ENCODE data around the gene TEX101. TPM values are rescaled to one million over a fixed set of nuclear protein-coding genes. Genes with fewer than 3 reads are reported as not detected.

TEX101 gene
- total RNA-seq, 3 donors from 2014 or later (not counting 1 experiment from before 2014, with no cell fraction given), result 1.4 TPM; not detected in 2

DNA sequence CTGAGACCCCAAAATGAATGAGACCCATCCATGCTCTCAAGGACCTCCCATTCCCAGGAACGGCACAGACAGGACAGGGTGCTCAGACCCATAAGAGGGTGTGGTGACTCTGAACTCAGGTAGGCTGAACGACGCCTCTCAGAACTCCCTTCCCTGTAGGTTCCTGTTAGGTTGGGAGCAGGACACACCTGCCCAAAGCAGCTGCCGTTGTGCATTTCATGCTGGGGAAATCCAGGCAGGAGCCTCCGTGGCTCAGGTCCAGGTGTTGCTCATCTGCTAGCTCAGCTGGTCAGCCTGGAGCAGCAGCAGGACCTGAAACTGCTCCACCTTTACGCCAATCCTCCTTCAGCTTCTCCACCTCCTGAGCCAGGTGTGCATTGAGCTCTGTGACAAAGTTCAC, 19.1 kb upstream of the TEX101 start:
- Mint-ChIP-seq H3K36me3 (no peaks in the 10 kb centered on the region), H3K4me1 (no peaks in the 10 kb centered on the region), H3K4me3 (no peak overlapping the region), H3K27ac (no peak overlapping the region), H3K27me3 (ENCODE audit: low read depth in 2 of 2) (peaks cover 15 to 17% of the 10 kb centered on the region in 2 donors), H3K9me3 (no peaks in the 10 kb centered on the region)
- Histone ChIP-seq H3K4me1 (ENCODE audit: control insufficient read depth, insufficient read depth, low read length) (no peaks in the 10 kb centered on the region), H3K36me3 (ENCODE audit: control insufficient read depth, insufficient read depth, low read length) (no peaks in the 10 kb centered on the region), H3K9me3 (ENCODE audit: control insufficient read depth, insufficient read depth, low read length) (no peaks in the 10 kb centered on the region), H3K27ac (ENCODE audit: low read length) (no peak overlapping the region), H3K4me3 (ENCODE audit: low read length) (no peak overlapping the region), H3K27me3 (ENCODE audit: control insufficient read depth, insufficient read depth, low read length) (no peaks in the 10 kb centered on the region)
- DNase-seq, result no peak
- no peak for TF ChIP-seq CTCF (IDR thresholded peaks at IDR 0.05)
- intact Hi-C loops (cut with micrococcal nuclease), result no loop called here
- no peak for ATAC-seq
- WGBS (ENCODE audit: insufficient coverage), result 85% methylated on average over 6 of the region's 6 CpGs

DNA sequence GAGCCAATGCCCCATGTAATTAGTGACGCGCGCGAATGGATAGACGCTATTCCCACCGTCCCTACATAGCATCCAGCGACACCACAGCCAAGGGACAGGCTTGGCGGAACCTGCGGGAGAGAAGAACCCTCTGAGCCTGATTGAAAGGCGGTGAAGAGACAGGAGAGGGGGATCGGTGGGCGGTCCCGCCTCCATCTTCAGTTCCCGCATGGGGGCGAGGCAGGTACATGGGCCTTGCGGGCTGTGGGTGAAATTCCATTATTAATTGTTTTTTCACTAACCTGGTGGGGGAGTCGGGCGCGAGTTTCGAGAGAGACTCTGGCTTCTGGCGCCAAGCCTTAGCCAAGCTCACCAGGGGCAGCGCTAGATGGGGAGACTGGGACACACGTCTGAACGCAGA, 8.4 kb upstream of the TEX101 start:
- H3K4me1 ChIP-seq (ENCODE audit: control insufficient read depth, insufficient read depth, low read length), result no peaks in the 10 kb centered on the region
- no peak for DNase-seq

GRCh38 chr19:43407416-43408005, 7.2 kb upstream of the TEX101 start:
- H3K9me3 ChIP-seq (ENCODE audit: control insufficient read depth, insufficient read depth, low read length), result no peaks in the 10 kb centered on the region
- Mint-ChIP-seq H3K27ac (no peak overlapping the region), H3K27me3 (ENCODE audit: low read depth in 2 of 2) (peaks cover 0 to 10% of the 10 kb centered on the region in 2 donors), H3K4me3 (no peak overlapping the region), H3K4me1 (no peaks in the 10 kb centered on the region), H3K36me3 (no peaks in the 10 kb centered on the region), H3K9me3 (no peaks in the 10 kb centered on the region)
- H3K27ac ChIP-seq (ENCODE audit: low read length), result no peak overlapping the region
- WGBS (ENCODE audit: insufficient coverage), result 89% methylated on average over 22 of the region's 22 CpGs
- no peaks in the 10 kb centered on the region for H3K27me3 ChIP-seq (ENCODE audit: control insufficient read depth, insufficient read depth, low read length)
- ATAC-seq, result no peak
- DNase-seq, result no peak
- H3K36me3 ChIP-seq (ENCODE audit: control insufficient read depth, insufficient read depth, low read length), result no peaks in the 10 kb centered on the region
- intact Hi-C loops (cut with micrococcal nuclease), result no loop called here
- no peaks in the 10 kb centered on the region for H3K4me1 ChIP-seq (ENCODE audit: control insufficient read depth, insufficient read depth, low read length)
- no peak overlapping the region for H3K4me3 ChIP-seq (ENCODE audit: low read length)
- TF ChIP-seq CTCF (IDR thresholded peaks at IDR 0.05), result no peak

More for the DNA sequence above, 8.4 kb upstream of the TEX101 start:
- no peak overlapping the region for H3K4me3 ChIP-seq (ENCODE audit: low read length)
- H3K27me3 ChIP-seq (ENCODE audit: control insufficient read depth, insufficient read depth, low read length), result no peaks in the 10 kb centered on the region
- Mint-ChIP-seq H3K4me3 (no peak overlapping the region), H3K4me1 (no peaks in the 10 kb centered on the region), H3K27me3 (ENCODE audit: low read depth in 2 of 2) (peaks cover 0 to 7% of the 10 kb centered on the region in 2 donors), H3K27ac (no peak overlapping the region), H3K9me3 (no peaks in the 10 kb centered on the region), H3K36me3 (no peaks in the 10 kb centered on the region)
- intact Hi-C loops (cut with micrococcal nuclease), result no loop called here
- ATAC-seq, result no peak
- no peak for TF ChIP-seq CTCF (IDR thresholded peaks at IDR 0.05)
- H3K36me3 ChIP-seq (ENCODE audit: control insufficient read depth, insufficient read depth, low read length), result no peaks in the 10 kb centered on the region
- no peak overlapping the region for H3K27ac ChIP-seq (ENCODE audit: low read length)
- H3K9me3 ChIP-seq (ENCODE audit: control insufficient read depth, insufficient read depth, low read length), result no peaks in the 10 kb centered on the region
- 78% methylated on average over 24 of the region's 24 CpGs for WGBS (ENCODE audit: insufficient coverage)

- Histone ChIP-seq H3K4me1 (ENCODE audit: control insufficient read depth, insufficient read depth, low read length) (no peaks in the 10 kb centered on the region), H3K27ac (ENCODE audit: low read length) (no peak overlapping the region), H3K36me3 (ENCODE audit: control insufficient read depth, insufficient read depth, low read length) (no peaks in the 10 kb centered on the region), H3K9me3 (ENCODE audit: control insufficient read depth, insufficient read depth, low read length) (no peaks in the 10 kb centered on the region), H3K4me3 (ENCODE audit: low read length) (no peak overlapping the region), H3K27me3 (ENCODE audit: control insufficient read depth, insufficient read depth, low read length) (no peaks in the 10 kb centered on the region)
- Mint-ChIP-seq H3K27ac (no peak overlapping the region), H3K27me3 (ENCODE audit: low read depth in 2 of 2) (peaks cover 0 to 10% of the 10 kb centered on the region in 2 donors), H3K9me3 (no peaks in the 10 kb centered on the region), H3K4me1 (no peaks in the 10 kb centered on the region), H3K4me3 (no peak overlapping the region), H3K36me3 (no peaks in the 10 kb centered on the region)
- ATAC-seq, result no peak
- WGBS (ENCODE audit: insufficient coverage), result 83% methylated on average over 34 of the region's 34 CpGs
- intact Hi-C loops (cut with micrococcal nuclease), result no loop called here
- DNase-seq, result no peak
- no peak for TF ChIP-seq CTCF (IDR thresholded peaks at IDR 0.05)
Measured at GRCh38 chr19:43408043-43408442, 6.6 kb upstream of the TEX101 start.
